HepG2 (cell line): ENCODE results near the gene TEKT2.

ENCODE experiments used
- CREB1 ChIP-seq, 2 experiments: fragments of 450-650 bp in 1 of 2; IDR thresholded peaks; 2 replicates each; pipeline ENCODE4 v1.6.1; 2016 to 2017; ENCODE audit warnings: control low read depth in 1 of 2, mild to moderate bottlenecking in 1 of 2, missing compliant biosample characterization in 1 of 2, missing genetic modification characterization in 1 of 2
- CTCF ChIP-seq: sonication (generic); formaldehyde crosslinking; IDR thresholded peaks from 2 replicates; pipeline ENCODE4 v1.5.0; 2020; ENCODE audit warnings: mild to moderate bottlenecking, missing genetic modification reagents, moderate library complexity
- JUNB ChIP-seq: sonication (generic); formaldehyde crosslinking; IDR thresholded peaks from 2 replicates; pipeline ENCODE4 v1.8.0; 2022; ENCODE audit warnings: missing genetic modification reagents, mild to moderate bottlenecking, borderline replicate concordance
- KDM1A ChIP-seq: IDR thresholded peaks from 2 replicates; pipeline ENCODE4 v1.6.1; 2016; ENCODE audit warnings: missing compliant biosample characterization
- NFIB ChIP-seq: sonication (generic); formaldehyde crosslinking; IDR thresholded peaks from 2 replicates; pipeline ENCODE4 v1.9.0; 2021; ENCODE audit warnings: missing genetic modification reagents, mild to moderate bottlenecking, borderline replicate concordance
- RAD21 ChIP-seq: fragments of 450-650 bp; formaldehyde crosslinking; IDR thresholded peaks from 2 replicates; pipeline ENCODE4 v1.5.0; 2020; ENCODE audit warnings: mild to moderate bottlenecking

DNA sequence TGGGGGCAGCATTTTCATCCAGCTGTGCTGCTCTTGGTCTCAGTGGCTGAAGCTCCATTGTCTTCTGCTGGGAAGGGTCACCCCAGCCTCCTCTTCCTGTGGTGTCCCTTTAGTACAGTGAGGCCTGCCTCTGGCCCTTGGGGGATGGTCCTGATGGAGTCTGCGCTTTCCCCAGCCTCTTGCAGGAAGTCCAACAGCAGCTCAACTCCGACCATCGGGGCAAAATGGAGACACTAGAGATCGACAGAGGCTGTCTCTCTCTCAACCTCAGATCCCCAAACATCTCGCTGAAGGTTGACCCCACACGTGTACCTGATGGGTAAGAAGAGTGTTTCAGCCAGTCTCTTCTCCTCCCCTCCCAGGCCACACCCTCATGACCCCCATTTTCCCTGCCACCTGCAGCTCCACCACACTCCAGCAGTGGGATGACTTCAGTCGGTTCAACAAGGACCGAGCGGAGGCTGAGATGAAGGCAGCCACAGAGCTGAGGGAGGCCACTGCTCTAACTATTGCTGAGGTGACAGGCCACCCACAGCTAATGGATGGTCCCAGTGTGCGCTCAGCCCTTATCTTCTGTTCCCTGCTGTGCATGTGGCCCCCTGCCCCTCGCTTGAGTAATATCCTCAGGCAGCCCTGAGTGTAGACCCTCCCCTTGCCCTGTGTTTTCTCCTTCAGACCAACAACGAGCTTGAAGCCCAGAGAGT is 2.8 kb downstream of the TEKT2 start:
- TF ChIP-seq CTCF = no peak
- no peak for TF ChIP-seq NFIB (CRISPR knock-in tag)
- TF ChIP-seq CREB1 (IDR thresholded peaks at IDR 0.05) = no peak
- no peak for TF ChIP-seq CREB1 (CRISPR knock-in tag; IDR thresholded peaks at IDR 0.05)
- TF ChIP-seq RAD21 (CRISPR knock-in tag) = no peak
- no peak for TF ChIP-seq KDM1A (CRISPR knock-in tag)
- TF ChIP-seq JUNB (CRISPR knock-in tag) = no peak
